ENCODE measurements around the gene C17orf113. TPM values are rescaled to one million over a fixed set of nuclear protein-coding genes. Genes with fewer than 3 reads are reported as not detected.

The C17orf113 gene
- total RNA-seq, 1 experiment from 2014 or later = 2.3 TPM

DNA sequence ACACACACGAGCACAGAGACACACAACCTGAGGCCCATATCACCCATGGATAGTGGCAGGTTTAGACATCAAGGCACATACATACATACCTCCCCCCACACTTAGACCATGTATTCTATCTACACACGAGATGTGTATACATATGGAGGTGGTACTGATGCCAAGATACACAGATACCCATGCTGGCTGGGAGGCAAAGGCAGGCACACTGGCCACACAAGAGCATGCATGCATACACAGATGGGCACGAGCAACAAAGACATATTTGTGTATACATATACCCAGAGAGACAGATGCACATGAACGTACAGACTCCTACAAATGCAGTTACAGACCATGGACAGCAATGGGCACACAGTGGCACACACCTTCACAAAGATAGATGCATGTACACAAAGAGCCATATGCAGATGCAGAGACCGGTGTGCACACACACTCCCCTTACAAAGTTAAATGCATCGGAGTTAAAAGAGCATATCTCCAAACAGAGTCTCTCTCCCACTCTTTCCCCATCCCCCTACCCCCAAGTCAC is 2.0 kb upstream of the C17orf113 start:
- ATAC-seq (no peak), DNase-seq (ENCODE audit: low read depth, low spot score) (no peak)
- Histone ChIP-seq H3K36me3 (ENCODE audit: control insufficient read depth in 1 of 2, insufficient read depth in 2 of 2, low read length in 2 of 2) (no peaks in the 10 kb centered on the region), H3K4me1 (ENCODE audit: control insufficient read depth in 1 of 2, insufficient read depth in 2 of 2, low read length in 2 of 2) (peaks cover 19 to 38% of the 10 kb centered on the region in 2 experiments), H3K4me2 (ENCODE audit: low read length) (no peak overlapping the region), H3K9me3 (ENCODE audit: control insufficient read depth in 1 of 2, insufficient read depth in 1 of 2, low read depth in 1 of 2, low read length in 2 of 2) (no peaks in the 10 kb centered on the region), H3K4me3 (replicated peaks in 1 of 2; ENCODE audit: low read depth in 1 of 2, low read length in 2 of 2) (no peak overlapping the region), H3K27ac (ENCODE audit: low read depth, low read length) (no peak overlapping the region), H4K20me1 (ENCODE audit: insufficient read depth) (no peaks in the 10 kb centered on the region), H2AFZ (ENCODE audit: low read depth, low read length, poor library complexity, severe bottlenecking) (no peak overlapping the region), H3K9ac (ENCODE audit: low read length) (no peak overlapping the region), H3K9me2 (ENCODE audit: insufficient read depth) (no peaks in the 10 kb centered on the region), H3K27me3 (ENCODE audit: insufficient read depth, low read length) (peaks cover 11% of the 10 kb centered on the region; the same call in 1 of the 2 replicates), H3K79me2 (ENCODE audit: insufficient read depth, low read length) (no peaks in the 10 kb centered on the region)
- CTCF ChIA-PET = no interaction called here
- POLR2A ChIA-PET = no interaction called here
- RAD21 ChIA-PET (ENCODE audit: low non-redundant PET in 1 of 2, low total read pairs in 2 of 2, uncharacterized antibody in 2 of 2, unreplicated experiment in 2 of 2) = no interaction called here
- intact Hi-C loops (cut with micrococcal nuclease) = no loop called here
- TF ChIP-seq CEBPB (IDR thresholded peaks at IDR 0.05; ENCODE audit: low read depth) = no peak
- TF ChIP-seq, protein P1, sequence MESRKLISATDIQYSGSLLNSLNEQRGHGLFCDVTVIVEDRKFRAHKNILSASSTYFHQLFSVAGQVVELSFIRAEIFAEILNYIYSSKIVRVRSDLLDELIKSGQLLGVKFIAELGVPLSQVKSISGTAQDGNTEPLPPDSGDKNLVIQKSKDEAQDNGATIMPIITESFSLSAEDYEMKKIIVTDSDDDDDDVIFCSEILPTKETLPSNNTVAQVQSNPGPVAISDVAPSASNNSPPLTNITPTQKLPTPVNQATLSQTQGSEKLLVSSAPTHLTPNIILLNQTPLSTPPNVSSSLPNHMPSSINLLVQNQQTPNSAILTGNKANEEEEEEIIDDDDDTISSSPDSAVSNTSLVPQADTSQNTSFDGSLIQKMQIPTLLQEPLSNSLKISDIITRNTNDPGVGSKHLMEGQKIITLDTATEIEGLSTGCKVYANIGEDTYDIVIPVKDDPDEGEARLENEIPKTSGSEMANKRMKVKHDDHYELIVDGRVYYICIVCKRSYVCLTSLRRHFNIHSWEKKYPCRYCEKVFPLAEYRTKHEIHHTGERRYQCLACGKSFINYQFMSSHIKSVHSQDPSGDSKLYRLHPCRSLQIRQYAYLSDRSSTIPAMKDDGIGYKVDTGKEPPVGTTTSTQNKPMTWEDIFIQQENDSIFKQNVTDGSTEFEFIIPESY (IDR thresholded peaks at IDR 0.05; ENCODE audit: extremely low read depth, insufficient replicate concordance, low read length) = no peak
- no peak for TF ChIP-seq SIN3A (IDR thresholded peaks at IDR 0.05; ENCODE audit: low read depth)
- no peak for TF ChIP-seq ELF1 (IDR thresholded peaks at IDR 0.05; ENCODE audit: borderline replicate concordance, low read depth)
- no peak for TF ChIP-seq SRF (IDR thresholded peaks at IDR 0.05; ENCODE audit: low read depth)
- no peak for TF ChIP-seq YY1 (IDR thresholded peaks at IDR 0.05; ENCODE audit: extremely low read depth, insufficient replicate concordance, low read depth, low read length)
- no TSS peak for BruUV-seq (replicated peaks)

GRCh38 chr17:42051645-42052044 is 1.2 kb upstream of the C17orf113 start:
- no peak for DNase-seq (ENCODE audit: low read depth, low spot score)
- CTCF ChIA-PET = interaction anchor here (1.2 kb wide), 1 partner anchor 14 kb away, joined by 3 read pairs; no protein-coding TSS in a partner anchor
- H3K9me2 ChIP-seq (ENCODE audit: insufficient read depth) = no peaks in the 10 kb centered on the region
- H3K27me3 ChIP-seq (ENCODE audit: insufficient read depth, low read length) = peaks cover 11% of the 10 kb centered on the region; the same call in 1 of the 2 replicates
- H3K9me3 ChIP-seq (ENCODE audit: control insufficient read depth in 1 of 2, insufficient read depth in 1 of 2, low read depth in 1 of 2, low read length in 2 of 2) = no peaks in the 10 kb centered on the region
- no peaks in the 10 kb centered on the region for H4K20me1 ChIP-seq (ENCODE audit: insufficient read depth)
- ATAC-seq = no peak
- H3K4me1 ChIP-seq (ENCODE audit: control insufficient read depth in 1 of 2, insufficient read depth in 2 of 2, low read length in 2 of 2) = peaks cover 19 to 38% of the 10 kb centered on the region in 2 experiments
- no peak overlapping the region for H3K9ac ChIP-seq (ENCODE audit: low read length)
- intact Hi-C loops (cut with micrococcal nuclease) = no loop called here
- H2AFZ ChIP-seq (ENCODE audit: low read depth, low read length, poor library complexity, severe bottlenecking) = no peak overlapping the region
- H3K4me2 ChIP-seq (ENCODE audit: low read length) = peak overlapping the region; percentile 94
- RAD21 ChIA-PET (ENCODE audit: low non-redundant PET in 1 of 2, low total read pairs in 2 of 2, uncharacterized antibody in 2 of 2, unreplicated experiment in 2 of 2) = no interaction called here
- H3K4me3 ChIP-seq (replicated peaks in 1 of 2; ENCODE audit: low read depth in 1 of 2, low read length in 2 of 2) = peak overlapping the region in 1 of 2 experiments; percentile 76; a peak in 1 of 4 replicates
- no peaks in the 10 kb centered on the region for H3K36me3 ChIP-seq (ENCODE audit: control insufficient read depth in 1 of 2, insufficient read depth in 2 of 2, low read length in 2 of 2)
- TF ChIP-seq SP1 (IDR thresholded peaks at IDR 0.05; ENCODE audit: low read depth) = no peak
- no peak for TF ChIP-seq CBX3 (IDR thresholded peaks at IDR 0.05; ENCODE audit: low read depth)
- no peak for TF ChIP-seq ZNF274 (IDR thresholded peaks at IDR 0.05; ENCODE audit: low read depth, low read length)
- no peak for TF ChIP-seq SIN3A (IDR thresholded peaks at IDR 0.05; ENCODE audit: low read depth)
- TF ChIP-seq FOSL1 (IDR thresholded peaks at IDR 0.05; ENCODE audit: low read depth) = no peak
- TF ChIP-seq POLR2A (IDR thresholded peaks at IDR 0.05; ENCODE audit: borderline replicate concordance, extremely low read depth, insufficient read depth, insufficient read length) = no peak
- TF ChIP-seq, protein P2, sequence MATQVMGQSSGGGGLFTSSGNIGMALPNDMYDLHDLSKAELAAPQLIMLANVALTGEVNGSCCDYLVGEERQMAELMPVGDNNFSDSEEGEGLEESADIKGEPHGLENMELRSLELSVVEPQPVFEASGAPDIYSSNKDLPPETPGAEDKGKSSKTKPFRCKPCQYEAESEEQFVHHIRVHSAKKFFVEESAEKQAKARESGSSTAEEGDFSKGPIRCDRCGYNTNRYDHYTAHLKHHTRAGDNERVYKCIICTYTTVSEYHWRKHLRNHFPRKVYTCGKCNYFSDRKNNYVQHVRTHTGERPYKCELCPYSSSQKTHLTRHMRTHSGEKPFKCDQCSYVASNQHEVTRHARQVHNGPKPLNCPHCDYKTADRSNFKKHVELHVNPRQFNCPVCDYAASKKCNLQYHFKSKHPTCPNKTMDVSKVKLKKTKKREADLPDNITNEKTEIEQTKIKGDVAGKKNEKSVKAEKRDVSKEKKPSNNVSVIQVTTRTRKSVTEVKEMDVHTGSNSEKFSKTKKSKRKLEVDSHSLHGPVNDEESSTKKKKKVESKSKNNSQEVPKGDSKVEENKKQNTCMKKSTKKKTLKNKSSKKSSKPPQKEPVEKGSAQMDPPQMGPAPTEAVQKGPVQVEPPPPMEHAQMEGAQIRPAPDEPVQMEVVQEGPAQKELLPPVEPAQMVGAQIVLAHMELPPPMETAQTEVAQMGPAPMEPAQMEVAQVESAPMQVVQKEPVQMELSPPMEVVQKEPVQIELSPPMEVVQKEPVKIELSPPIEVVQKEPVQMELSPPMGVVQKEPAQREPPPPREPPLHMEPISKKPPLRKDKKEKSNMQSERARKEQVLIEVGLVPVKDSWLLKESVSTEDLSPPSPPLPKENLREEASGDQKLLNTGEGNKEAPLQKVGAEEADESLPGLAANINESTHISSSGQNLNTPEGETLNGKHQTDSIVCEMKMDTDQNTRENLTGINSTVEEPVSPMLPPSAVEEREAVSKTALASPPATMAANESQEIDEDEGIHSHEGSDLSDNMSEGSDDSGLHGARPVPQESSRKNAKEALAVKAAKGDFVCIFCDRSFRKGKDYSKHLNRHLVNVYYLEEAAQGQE (IDR thresholded peaks at IDR 0.05; ENCODE audit: low read depth) = no peak
- TF ChIP-seq ZFX (IDR thresholded peaks at IDR 0.05) = no peak
- TF ChIP-seq, protein P3, sequence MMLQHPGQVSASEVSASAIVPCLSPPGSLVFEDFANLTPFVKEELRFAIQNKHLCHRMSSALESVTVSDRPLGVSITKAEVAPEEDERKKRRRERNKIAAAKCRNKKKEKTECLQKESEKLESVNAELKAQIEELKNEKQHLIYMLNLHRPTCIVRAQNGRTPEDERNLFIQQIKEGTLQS (IDR thresholded peaks at IDR 0.05) = no peak
- no peak for TF ChIP-seq MAX (IDR thresholded peaks at IDR 0.05)
- no peak for TF ChIP-seq YY1 (IDR thresholded peaks at IDR 0.05; ENCODE audit: extremely low read depth, insufficient replicate concordance, low read depth, low read length)
- no peak overlapping the region for H3K27ac ChIP-seq (ENCODE audit: low read depth, low read length)
- no peaks in the 10 kb centered on the region for H3K79me2 ChIP-seq (ENCODE audit: insufficient read depth, low read length)
- BruUV-seq (replicated peaks) = no TSS peak
- POLR2A ChIA-PET = interaction anchor here (0.9 kb wide), 1 partner anchor 32 kb away, joined by 3 read pairs; the partner anchor contains the start of gene NKIRAS2

All from HCT116 (cell line).